GM23338 (cell line): ENCODE measurements around the gene KIAA1586.

ENCODE experiments used
- CTCF ChIP-seq, 2 experiments: fragments of 200-600 bp in 1 of 2; sonication (generic) in 1 of 2; conservative IDR thresholded peaks; 2 replicates each; pipeline versions ENCODE4 v1.5.1 to v1.6.1; 2016 to 2017; ENCODE audit warnings: antibody characterized with exemption in 2 of 2, low read depth in 2 of 2, mild to moderate bottlenecking in 2 of 2, moderate library complexity in 1 of 2
- ETS1 ChIP-seq: IDR thresholded peaks from 2 replicates; pipeline ENCODE4 v1.6.1; 2016; ENCODE audit warnings: antibody characterized with exemption
- EZH2 ChIP-seq: fragments of 200-600 bp; sonication (generic); IDR thresholded peaks from one replicate; pipeline ENCODE4 v1.8.0; 2017; ENCODE audit warnings: antibody characterized with exemption, mild to moderate bottlenecking, low read depth; ENCODE audit not compliant: unreplicated experiment
- POLR2AphosphoS5 ChIP-seq: IDR thresholded peaks from 2 replicates; pipeline ENCODE4 v1.6.1; 2016; ENCODE audit warnings: antibody characterized with exemption, low read depth
- REST ChIP-seq: IDR thresholded peaks from one replicate; pipeline ENCODE4 v1.6.1; 2018; ENCODE audit warnings: antibody characterized with exemption; ENCODE audit not compliant: unreplicated experiment

- no peak for TF ChIP-seq CTCF (conservative IDR thresholded peaks at IDR 0.05; ENCODE audit: low read depth in 2 of 2)
- no peak for TF ChIP-seq EZH2
- TF ChIP-seq POLR2AphosphoS5: no peak
- TF ChIP-seq REST: no peak
- no peak for TF ChIP-seq ETS1
Observed at GRCh38 chr6:57068061-57068460, 21.6 kb downstream of the KIAA1586 start.
